ENCODE data around the gene BID. TPM values are rescaled to one million over a fixed set of nuclear protein-coding genes. Genes with fewer than 3 reads are reported as not detected.

BID gene
- polyA plus RNA-seq, 1 donor from 2014 or later, result 88.6 TPM

DNA sequence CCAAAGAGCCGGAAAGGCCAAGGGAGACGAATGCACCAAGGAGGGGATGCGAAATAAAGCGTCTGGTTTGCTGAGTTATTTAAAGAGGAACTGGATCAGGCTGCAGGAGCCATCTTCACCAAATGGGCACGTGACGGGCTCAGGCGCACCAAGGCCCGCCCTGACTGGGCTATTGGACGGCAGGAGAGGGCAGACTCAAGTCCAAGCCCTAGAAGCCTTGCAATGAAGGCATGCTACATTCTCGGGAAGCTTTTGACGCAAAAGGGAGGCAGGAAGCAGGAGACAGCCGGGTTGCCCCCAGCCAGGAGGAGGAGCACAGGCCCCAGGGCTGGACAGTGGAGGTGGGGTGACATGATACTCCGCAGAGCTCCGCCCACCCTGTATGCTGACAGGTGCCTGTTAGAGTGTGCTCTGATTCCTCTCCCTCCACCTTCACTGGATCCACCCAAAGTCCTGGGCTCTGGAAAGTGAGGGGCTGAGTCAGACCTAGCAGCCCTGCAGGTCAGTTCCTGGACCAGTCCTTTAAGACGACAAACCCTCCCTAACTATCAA lies 41.5 kb upstream of the BID start:
- Histone ChIP-seq H2AFZ (ENCODE audit: low read depth, low read length) (no peak overlapping the region), H3K4me3 (ENCODE audit: low read length) (no peak overlapping the region), H4K20me1 (ENCODE audit: insufficient read depth) (no peaks in the 10 kb centered on the region), H3K9me3 (ENCODE audit: low read length) (no peaks in the 10 kb centered on the region), H3K36me3 (ENCODE audit: insufficient read depth, low read length) (no peaks in the 10 kb centered on the region), H3K9me2 (ENCODE audit: insufficient read depth, low read length) (no peaks in the 10 kb centered on the region), H3K27ac (ENCODE audit: low read length) (no peak overlapping the region), H3K9ac (ENCODE audit: low read length) (no peak overlapping the region), H3K4me2 (ENCODE audit: low read length) (no peak overlapping the region), H3K79me2 (replicated peaks; ENCODE audit: insufficient read depth, low read length) (no peaks in the 10 kb centered on the region), H3F3A (ENCODE audit: insufficient read depth, low read length, poor library complexity, severe bottlenecking) (no peaks in the 10 kb centered on the region), H3K27me3 (ENCODE audit: insufficient read depth, low read depth, low read length) (no peaks in the 10 kb centered on the region)
- TF ChIP-seq RAD21 (conservative IDR thresholded peaks at IDR 0.05) (no peak), EZH2 (IDR thresholded peaks at IDR 0.05; ENCODE audit: borderline replicate concordance, insufficient read depth, low read length, poor library complexity, severe bottlenecking) (no peak), EP300 (conservative IDR thresholded peaks at IDR 0.05; ENCODE audit: poor library complexity, severe bottlenecking) (no peak), MXI1 (conservative IDR thresholded peaks at IDR 0.05; ENCODE audit: poor library complexity, severe bottlenecking) (no peak), TAF1 (IDR thresholded peaks at IDR 0.05; ENCODE audit: low read depth) (no peak), SMC3 (conservative IDR thresholded peaks at IDR 0.05; ENCODE audit: poor library complexity) (no peak), POLR2AphosphoS5 (IDR thresholded peaks at IDR 0.05) (no peak)
- TF ChIP-seq, protein P1, sequence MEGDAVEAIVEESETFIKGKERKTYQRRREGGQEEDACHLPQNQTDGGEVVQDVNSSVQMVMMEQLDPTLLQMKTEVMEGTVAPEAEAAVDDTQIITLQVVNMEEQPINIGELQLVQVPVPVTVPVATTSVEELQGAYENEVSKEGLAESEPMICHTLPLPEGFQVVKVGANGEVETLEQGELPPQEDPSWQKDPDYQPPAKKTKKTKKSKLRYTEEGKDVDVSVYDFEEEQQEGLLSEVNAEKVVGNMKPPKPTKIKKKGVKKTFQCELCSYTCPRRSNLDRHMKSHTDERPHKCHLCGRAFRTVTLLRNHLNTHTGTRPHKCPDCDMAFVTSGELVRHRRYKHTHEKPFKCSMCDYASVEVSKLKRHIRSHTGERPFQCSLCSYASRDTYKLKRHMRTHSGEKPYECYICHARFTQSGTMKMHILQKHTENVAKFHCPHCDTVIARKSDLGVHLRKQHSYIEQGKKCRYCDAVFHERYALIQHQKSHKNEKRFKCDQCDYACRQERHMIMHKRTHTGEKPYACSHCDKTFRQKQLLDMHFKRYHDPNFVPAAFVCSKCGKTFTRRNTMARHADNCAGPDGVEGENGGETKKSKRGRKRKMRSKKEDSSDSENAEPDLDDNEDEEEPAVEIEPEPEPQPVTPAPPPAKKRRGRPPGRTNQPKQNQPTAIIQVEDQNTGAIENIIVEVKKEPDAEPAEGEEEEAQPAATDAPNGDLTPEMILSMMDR (IDR thresholded peaks at IDR 0.05; ENCODE audit: poor library complexity, severe bottlenecking), result no peak
- TF ChIP-seq, protein P2, sequence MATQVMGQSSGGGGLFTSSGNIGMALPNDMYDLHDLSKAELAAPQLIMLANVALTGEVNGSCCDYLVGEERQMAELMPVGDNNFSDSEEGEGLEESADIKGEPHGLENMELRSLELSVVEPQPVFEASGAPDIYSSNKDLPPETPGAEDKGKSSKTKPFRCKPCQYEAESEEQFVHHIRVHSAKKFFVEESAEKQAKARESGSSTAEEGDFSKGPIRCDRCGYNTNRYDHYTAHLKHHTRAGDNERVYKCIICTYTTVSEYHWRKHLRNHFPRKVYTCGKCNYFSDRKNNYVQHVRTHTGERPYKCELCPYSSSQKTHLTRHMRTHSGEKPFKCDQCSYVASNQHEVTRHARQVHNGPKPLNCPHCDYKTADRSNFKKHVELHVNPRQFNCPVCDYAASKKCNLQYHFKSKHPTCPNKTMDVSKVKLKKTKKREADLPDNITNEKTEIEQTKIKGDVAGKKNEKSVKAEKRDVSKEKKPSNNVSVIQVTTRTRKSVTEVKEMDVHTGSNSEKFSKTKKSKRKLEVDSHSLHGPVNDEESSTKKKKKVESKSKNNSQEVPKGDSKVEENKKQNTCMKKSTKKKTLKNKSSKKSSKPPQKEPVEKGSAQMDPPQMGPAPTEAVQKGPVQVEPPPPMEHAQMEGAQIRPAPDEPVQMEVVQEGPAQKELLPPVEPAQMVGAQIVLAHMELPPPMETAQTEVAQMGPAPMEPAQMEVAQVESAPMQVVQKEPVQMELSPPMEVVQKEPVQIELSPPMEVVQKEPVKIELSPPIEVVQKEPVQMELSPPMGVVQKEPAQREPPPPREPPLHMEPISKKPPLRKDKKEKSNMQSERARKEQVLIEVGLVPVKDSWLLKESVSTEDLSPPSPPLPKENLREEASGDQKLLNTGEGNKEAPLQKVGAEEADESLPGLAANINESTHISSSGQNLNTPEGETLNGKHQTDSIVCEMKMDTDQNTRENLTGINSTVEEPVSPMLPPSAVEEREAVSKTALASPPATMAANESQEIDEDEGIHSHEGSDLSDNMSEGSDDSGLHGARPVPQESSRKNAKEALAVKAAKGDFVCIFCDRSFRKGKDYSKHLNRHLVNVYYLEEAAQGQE (IDR thresholded peaks at IDR 0.05; ENCODE audit: borderline replicate concordance), result no peak

DNA sequence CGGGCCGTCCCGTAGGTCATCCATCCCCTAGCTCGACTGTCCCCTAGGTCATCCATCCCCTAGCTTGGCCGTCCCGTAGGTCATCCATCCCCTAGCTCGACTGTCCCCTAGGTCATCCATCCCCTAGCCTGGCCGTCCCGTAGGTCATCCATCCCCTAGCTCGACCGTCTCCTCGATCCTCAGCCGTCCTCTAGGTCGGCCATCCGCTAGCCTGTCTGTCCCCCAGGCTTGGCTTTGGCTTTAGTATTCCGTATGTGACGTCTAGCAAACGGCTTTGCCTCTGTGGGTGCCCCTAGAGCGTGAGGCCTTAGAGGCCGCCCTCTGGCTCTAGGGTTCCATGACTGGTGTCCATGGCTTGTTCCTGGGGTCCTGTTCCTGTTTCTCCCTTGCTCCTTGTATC lies 40.6 kb upstream of the BID start:
- Histone ChIP-seq H3K9me3 (ENCODE audit: low read length) (no peaks in the 10 kb centered on the region), H3K9me2 (ENCODE audit: insufficient read depth, low read length) (no peaks in the 10 kb centered on the region), H3K27me3 (ENCODE audit: insufficient read depth, low read depth, low read length) (no peaks in the 10 kb centered on the region), H3K4me2 (ENCODE audit: low read length) (no peak overlapping the region), H3K9ac (ENCODE audit: low read length) (no peak overlapping the region), H4K20me1 (ENCODE audit: insufficient read depth) (no peaks in the 10 kb centered on the region), H3K36me3 (ENCODE audit: insufficient read depth, low read length) (no peaks in the 10 kb centered on the region), H3K27ac (ENCODE audit: low read length) (no peak overlapping the region), H3K79me2 (replicated peaks; ENCODE audit: insufficient read depth, low read length) (no peaks in the 10 kb centered on the region), H3F3A (ENCODE audit: insufficient read depth, low read length, poor library complexity, severe bottlenecking) (no peaks in the 10 kb centered on the region), H3K4me3 (ENCODE audit: low read length) (no peak overlapping the region), H2AFZ (ENCODE audit: low read depth, low read length) (no peak overlapping the region)
- no peak for TF ChIP-seq MXI1 (conservative IDR thresholded peaks at IDR 0.05; ENCODE audit: poor library complexity, severe bottlenecking)
- no peak for TF ChIP-seq TAF1 (IDR thresholded peaks at IDR 0.05; ENCODE audit: low read depth)
- TF ChIP-seq SMC3 (conservative IDR thresholded peaks at IDR 0.05; ENCODE audit: poor library complexity), result no peak
- TF ChIP-seq, protein P1 (IDR thresholded peaks at IDR 0.05; ENCODE audit: poor library complexity, severe bottlenecking), result no peak
- no peak for TF ChIP-seq EZH2 (IDR thresholded peaks at IDR 0.05; ENCODE audit: borderline replicate concordance, insufficient read depth, low read length, poor library complexity, severe bottlenecking)
- TF ChIP-seq, protein P2 (IDR thresholded peaks at IDR 0.05; ENCODE audit: borderline replicate concordance), result no peak
- TF ChIP-seq RAD21 (conservative IDR thresholded peaks at IDR 0.05), result no peak
- TF ChIP-seq POLR2AphosphoS5 (IDR thresholded peaks at IDR 0.05), result no peak
- TF ChIP-seq EP300 (conservative IDR thresholded peaks at IDR 0.05; ENCODE audit: poor library complexity, severe bottlenecking), result no peak

Data from neural cell (in vitro differentiated cells).